ENCODE data around the gene STX8.
A peak's percentile ranks its signal among the peaks of the same experiment; 100 is the strongest.
"Not testable (repeated sequence)": the region's sequence is repeated elsewhere in the genome, so short reads cannot be mapped to it uniquely, and the experiment has no call there.

STX8 gene

GRCh38 chr17:9587969-9588656, 12.5 kb upstream of the STX8 start:
- Histone ChIP-seq H3K36me3 (ENCODE audit: control insufficient read depth, insufficient read depth, low read length, severe bottlenecking) (no peaks in the 10 kb centered on the region), H3K4me1 (ENCODE audit: control insufficient read depth, insufficient read depth, low read length) (no peaks in the 10 kb centered on the region), H3K4me3 (ENCODE audit: low read length) (no peak overlapping the region), H3K9me3 (ENCODE audit: control insufficient read depth, low read length) (no peaks in the 10 kb centered on the region), H3K27me3 (replicated peaks; ENCODE audit: control insufficient read depth, insufficient read depth, low read length) (no peaks in the 10 kb centered on the region), H3K9ac (ENCODE audit: low read length) (no peak overlapping the region)
- no peak for DNase-seq (ENCODE audit: low read depth)

GRCh38 chr17:9577373-9577709, 1.7 kb upstream of the STX8 start:
- peaks cover 19% of the 10 kb centered on the region for H3K4me1 ChIP-seq (ENCODE audit: control insufficient read depth, insufficient read depth, low read length)
- no peaks in the 10 kb centered on the region for H3K36me3 ChIP-seq (ENCODE audit: control insufficient read depth, insufficient read depth, low read length, severe bottlenecking)
- H3K4me3 ChIP-seq (ENCODE audit: low read length), result peak overlapping the region; percentile 91
- H3K9ac ChIP-seq (ENCODE audit: low read length), result no peak overlapping the region
- no peaks in the 10 kb centered on the region for H3K27me3 ChIP-seq (replicated peaks; ENCODE audit: control insufficient read depth, insufficient read depth, low read length)
- no peaks in the 10 kb centered on the region for H3K9me3 ChIP-seq (ENCODE audit: control insufficient read depth, low read length)
- no peak for DNase-seq (ENCODE audit: low read depth)

GRCh38 chr17:9576521-9577372, 1.1 kb upstream of the STX8 start, which contains the start of gene CFAP52:
CFAP52 (plus strand) TSS chr17:9576642; CDS start chr17:9576696, 54 bp downstream.
- H3K36me3 ChIP-seq (ENCODE audit: control insufficient read depth, insufficient read depth, low read length, severe bottlenecking), result no peaks in the 10 kb centered on the region
- no peaks in the 10 kb centered on the region for H3K9me3 ChIP-seq (ENCODE audit: control insufficient read depth, low read length)
- peak; percentile 91 for DNase-seq (ENCODE audit: low read depth)
- H3K4me1 ChIP-seq (ENCODE audit: control insufficient read depth, insufficient read depth, low read length), result peaks cover 19% of the 10 kb centered on the region
- H3K9ac ChIP-seq (ENCODE audit: low read length), result peak within 1 kb of the TSS; percentile 87
- H3K27me3 ChIP-seq (replicated peaks; ENCODE audit: control insufficient read depth, insufficient read depth, low read length), result no peaks in the 10 kb centered on the region
- peak within 1 kb of the TSS; percentile 91 for H3K4me3 ChIP-seq (ENCODE audit: low read length)

GRCh38 chr17:9571201-9571600, 4.4 kb downstream of the STX8 start:
- no peaks in the 10 kb centered on the region for H3K9me3 ChIP-seq (ENCODE audit: control insufficient read depth, low read length)
- H3K36me3 ChIP-seq (ENCODE audit: control insufficient read depth, insufficient read depth, low read length, severe bottlenecking), result peaks cover 24% of the 10 kb centered on the region
- no peak overlapping the region for H3K9ac ChIP-seq (ENCODE audit: low read length)
- H3K4me1 ChIP-seq (ENCODE audit: control insufficient read depth, insufficient read depth, low read length), result peaks cover 12% of the 10 kb centered on the region
- no peak for DNase-seq (ENCODE audit: low read depth)
- H3K4me3 ChIP-seq (ENCODE audit: low read length), result no peak overlapping the region
- H3K27me3 ChIP-seq (replicated peaks; ENCODE audit: control insufficient read depth, insufficient read depth, low read length), result no peaks in the 10 kb centered on the region

- Histone ChIP-seq H3K4me1 (ENCODE audit: control insufficient read depth, insufficient read depth, low read length) (no peaks in the 10 kb centered on the region), H3K9ac (ENCODE audit: low read length) (no peak overlapping the region), H3K9me3 (ENCODE audit: control insufficient read depth, low read length) (no peaks in the 10 kb centered on the region), H3K36me3 (ENCODE audit: control insufficient read depth, insufficient read depth, low read length, severe bottlenecking) (peaks cover 24% of the 10 kb centered on the region), H3K4me3 (ENCODE audit: low read length) (no peak overlapping the region), H3K27me3 (replicated peaks; ENCODE audit: control insufficient read depth, insufficient read depth, low read length) (no peaks in the 10 kb centered on the region)
- no peak for DNase-seq (ENCODE audit: low read depth)
Measured at GRCh38 chr17:9568957-9569588, 6.5 kb downstream of the STX8 start.

- H3K9ac ChIP-seq (ENCODE audit: low read length), result no peak overlapping the region
- no peak overlapping the region for H3K4me3 ChIP-seq (ENCODE audit: low read length)
- H3K36me3 ChIP-seq (ENCODE audit: control insufficient read depth, insufficient read depth, low read length, severe bottlenecking), result peaks cover 24% of the 10 kb centered on the region
- no peaks in the 10 kb centered on the region for H3K4me1 ChIP-seq (ENCODE audit: control insufficient read depth, insufficient read depth, low read length)
- no peaks in the 10 kb centered on the region for H3K27me3 ChIP-seq (replicated peaks; ENCODE audit: control insufficient read depth, insufficient read depth, low read length)
- no peak for DNase-seq (ENCODE audit: low read depth)
- no peaks in the 10 kb centered on the region for H3K9me3 ChIP-seq (ENCODE audit: control insufficient read depth, low read length)
Measured at GRCh38 chr17:9568004-9568403, 7.6 kb downstream of the STX8 start.

GRCh38 chr17:9566739-9567138, 8.9 kb downstream of the STX8 start:
- not testable (repeated sequence) for DNase-seq (ENCODE audit: low read depth); H3K9me3 ChIP-seq (ENCODE audit: control insufficient read depth, low read length); H3K4me3 ChIP-seq (ENCODE audit: low read length); H3K27me3 ChIP-seq (replicated peaks; ENCODE audit: control insufficient read depth, insufficient read depth, low read length); H3K4me1 ChIP-seq (ENCODE audit: control insufficient read depth, insufficient read depth, low read length); H3K9ac ChIP-seq (ENCODE audit: low read length)
- H3K36me3 ChIP-seq (ENCODE audit: control insufficient read depth, insufficient read depth, low read length, severe bottlenecking), result peaks cover 24% of the 10 kb centered on the region

GRCh38 chr17:9566067-9566466, 9.6 kb downstream of the STX8 start:
- no peaks in the 10 kb centered on the region for H3K27me3 ChIP-seq (replicated peaks; ENCODE audit: control insufficient read depth, insufficient read depth, low read length)
- no peak for DNase-seq (ENCODE audit: low read depth)
- no peak overlapping the region for H3K9ac ChIP-seq (ENCODE audit: low read length)
- H3K4me3 ChIP-seq (ENCODE audit: low read length), result no peak overlapping the region
- H3K9me3 ChIP-seq (ENCODE audit: control insufficient read depth, low read length), result no peaks in the 10 kb centered on the region
- H3K4me1 ChIP-seq (ENCODE audit: control insufficient read depth, insufficient read depth, low read length), result no peaks in the 10 kb centered on the region
- H3K36me3 ChIP-seq (ENCODE audit: control insufficient read depth, insufficient read depth, low read length, severe bottlenecking), result peaks cover 24% of the 10 kb centered on the region

- Histone ChIP-seq H3K4me3 (ENCODE audit: low read length) (no peak overlapping the region), H3K27me3 (replicated peaks; ENCODE audit: control insufficient read depth, insufficient read depth, low read length) (no peaks in the 10 kb centered on the region), H3K36me3 (ENCODE audit: control insufficient read depth, insufficient read depth, low read length, severe bottlenecking) (peaks cover 20% of the 10 kb centered on the region), H3K9ac (ENCODE audit: low read length) (no peak overlapping the region), H3K9me3 (ENCODE audit: control insufficient read depth, low read length) (no peaks in the 10 kb centered on the region), H3K4me1 (ENCODE audit: control insufficient read depth, insufficient read depth, low read length) (no peaks in the 10 kb centered on the region)
- no peak for DNase-seq (ENCODE audit: low read depth)
Measured at GRCh38 chr17:9564104-9564503, 11.5 kb downstream of the STX8 start.

GRCh38 chr17:9557857-9558256, 17.8 kb downstream of the STX8 start:
- DNase-seq (ENCODE audit: low read depth), result no peak
- Histone ChIP-seq H3K4me3 (ENCODE audit: low read length) (no peak overlapping the region), H3K9me3 (ENCODE audit: control insufficient read depth, low read length) (no peaks in the 10 kb centered on the region), H3K9ac (ENCODE audit: low read length) (no peak overlapping the region), H3K36me3 (ENCODE audit: control insufficient read depth, insufficient read depth, low read length, severe bottlenecking) (peaks cover 3% of the 10 kb centered on the region), H3K4me1 (ENCODE audit: control insufficient read depth, insufficient read depth, low read length) (no peaks in the 10 kb centered on the region), H3K27me3 (replicated peaks; ENCODE audit: control insufficient read depth, insufficient read depth, low read length) (no peaks in the 10 kb centered on the region)

GRCh38 chr17:9557161-9557755, 18.4 kb downstream of the STX8 start:
- H3K9me3 ChIP-seq (ENCODE audit: control insufficient read depth, low read length), result no peaks in the 10 kb centered on the region
- no peaks in the 10 kb centered on the region for H3K4me1 ChIP-seq (ENCODE audit: control insufficient read depth, insufficient read depth, low read length)
- peaks cover 3% of the 10 kb centered on the region for H3K36me3 ChIP-seq (ENCODE audit: control insufficient read depth, insufficient read depth, low read length, severe bottlenecking)
- H3K4me3 ChIP-seq (ENCODE audit: low read length), result no peak overlapping the region
- H3K27me3 ChIP-seq (replicated peaks; ENCODE audit: control insufficient read depth, insufficient read depth, low read length), result no peaks in the 10 kb centered on the region
- H3K9ac ChIP-seq (ENCODE audit: low read length), result no peak overlapping the region
- no peak for DNase-seq (ENCODE audit: low read depth)

All from adipocyte (in vitro differentiated cells).